ENCODE data around the gene COQ2.

COQ2 gene

DNA sequence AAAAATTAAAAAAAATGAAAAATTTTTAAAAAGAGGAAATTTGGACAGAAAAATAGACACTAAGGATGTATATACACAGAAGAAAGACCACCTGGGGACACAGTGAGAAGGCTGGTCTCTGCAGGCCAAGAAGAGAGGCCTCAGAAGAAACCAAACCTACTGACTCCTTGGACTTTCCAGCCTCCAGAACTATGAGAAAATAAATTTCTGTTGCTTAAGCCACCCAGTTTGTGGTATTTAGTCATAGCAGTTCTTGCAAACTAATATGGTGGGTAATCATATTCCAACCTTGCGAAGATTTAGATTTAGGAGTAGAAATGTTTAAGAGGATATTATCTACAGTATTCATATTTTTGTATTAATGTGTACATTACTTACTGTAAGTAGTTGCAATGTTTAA lies 56.4 kb downstream of the COQ2 start:
- DNase-seq: no peak
- Mint-ChIP-seq H3K4me1 (no peaks in the 10 kb centered on the region), H3K36me3 (ENCODE audit: low read depth) (no peaks in the 10 kb centered on the region), H3K27ac (no peak overlapping the region), H3K9me3 (no peaks in the 10 kb centered on the region), H3K27me3 (ENCODE audit: low read depth, poor library complexity) (no peaks in the 10 kb centered on the region), H3K4me3 (no peak overlapping the region)
- TF ChIP-seq, protein P1, sequence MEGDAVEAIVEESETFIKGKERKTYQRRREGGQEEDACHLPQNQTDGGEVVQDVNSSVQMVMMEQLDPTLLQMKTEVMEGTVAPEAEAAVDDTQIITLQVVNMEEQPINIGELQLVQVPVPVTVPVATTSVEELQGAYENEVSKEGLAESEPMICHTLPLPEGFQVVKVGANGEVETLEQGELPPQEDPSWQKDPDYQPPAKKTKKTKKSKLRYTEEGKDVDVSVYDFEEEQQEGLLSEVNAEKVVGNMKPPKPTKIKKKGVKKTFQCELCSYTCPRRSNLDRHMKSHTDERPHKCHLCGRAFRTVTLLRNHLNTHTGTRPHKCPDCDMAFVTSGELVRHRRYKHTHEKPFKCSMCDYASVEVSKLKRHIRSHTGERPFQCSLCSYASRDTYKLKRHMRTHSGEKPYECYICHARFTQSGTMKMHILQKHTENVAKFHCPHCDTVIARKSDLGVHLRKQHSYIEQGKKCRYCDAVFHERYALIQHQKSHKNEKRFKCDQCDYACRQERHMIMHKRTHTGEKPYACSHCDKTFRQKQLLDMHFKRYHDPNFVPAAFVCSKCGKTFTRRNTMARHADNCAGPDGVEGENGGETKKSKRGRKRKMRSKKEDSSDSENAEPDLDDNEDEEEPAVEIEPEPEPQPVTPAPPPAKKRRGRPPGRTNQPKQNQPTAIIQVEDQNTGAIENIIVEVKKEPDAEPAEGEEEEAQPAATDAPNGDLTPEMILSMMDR (IDR thresholded peaks at IDR 0.05): no peak

DNA sequence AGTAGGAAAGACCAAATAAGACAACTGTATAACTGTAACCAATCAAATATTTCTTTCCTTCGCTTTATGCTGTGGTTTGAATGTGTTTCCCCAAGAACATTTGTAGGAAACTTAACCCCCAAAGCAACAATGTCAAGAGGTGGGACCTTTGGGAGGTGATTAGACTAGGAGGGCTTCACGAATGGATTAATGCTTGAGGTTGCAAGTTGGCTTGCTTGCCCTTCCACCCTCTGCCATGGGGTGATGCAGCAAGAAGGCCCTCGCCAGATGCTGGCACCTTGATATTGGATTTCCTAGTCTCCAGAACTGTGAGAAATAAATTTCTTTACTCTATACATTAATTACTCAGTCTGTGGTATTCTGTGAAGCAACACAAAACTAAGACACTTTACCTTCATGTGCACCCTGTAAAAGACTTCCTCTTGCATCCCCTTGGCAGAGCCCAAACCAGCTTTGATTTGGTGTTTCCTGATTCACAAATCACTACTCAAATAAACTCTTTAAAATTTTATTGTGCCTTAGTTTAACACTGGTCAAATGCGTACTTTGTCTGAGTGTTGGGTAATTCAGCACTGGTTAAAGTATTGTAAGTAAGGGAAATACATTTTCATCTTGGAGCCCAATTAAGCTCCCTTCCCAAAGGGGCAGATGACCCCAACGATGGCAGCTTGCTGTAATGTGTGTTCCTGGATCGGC lies 59.9 kb downstream of the COQ2 start:
- H3K36me3 Mint-ChIP-seq (ENCODE audit: low read depth): no peaks in the 10 kb centered on the region
- no peak overlapping the region for H3K4me3 Mint-ChIP-seq
- no peak for DNase-seq
- TF ChIP-seq, protein P1 (IDR thresholded peaks at IDR 0.05): no peak
- H3K27ac Mint-ChIP-seq: no peak overlapping the region
- no peaks in the 10 kb centered on the region for H3K27me3 Mint-ChIP-seq (ENCODE audit: low read depth, poor library complexity)
- H3K4me1 Mint-ChIP-seq: no peaks in the 10 kb centered on the region
- no peaks in the 10 kb centered on the region for H3K9me3 Mint-ChIP-seq

DNA sequence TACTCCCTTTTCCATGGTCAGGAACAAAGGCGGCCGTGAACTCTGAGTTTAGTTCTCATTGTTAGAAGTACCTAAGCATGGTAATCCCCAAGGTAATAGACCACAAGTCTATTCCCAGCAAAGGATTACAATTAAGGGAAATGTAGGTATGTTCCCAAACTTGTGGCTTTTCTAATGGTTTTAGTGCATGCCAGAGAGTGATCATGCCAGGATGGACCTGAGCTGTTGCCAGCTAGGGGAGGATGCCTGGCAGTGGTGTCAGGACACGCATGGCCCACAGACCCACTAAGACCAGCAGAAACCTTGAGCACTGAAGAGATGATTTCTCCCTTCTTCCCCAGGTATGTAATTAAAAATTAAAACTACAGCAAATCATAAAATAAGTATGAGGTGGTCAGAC lies 60.8 kb downstream of the COQ2 start:
- TF ChIP-seq, protein P1 (IDR thresholded peaks at IDR 0.05): no peak
- Mint-ChIP-seq H3K4me3 (no peak overlapping the region), H3K36me3 (ENCODE audit: low read depth) (no peaks in the 10 kb centered on the region), H3K27ac (no peak overlapping the region), H3K9me3 (no peaks in the 10 kb centered on the region), H3K27me3 (ENCODE audit: low read depth, poor library complexity) (peaks cover under 1% of the 10 kb centered on the region), H3K4me1 (no peaks in the 10 kb centered on the region)
- no peak for DNase-seq

DNA sequence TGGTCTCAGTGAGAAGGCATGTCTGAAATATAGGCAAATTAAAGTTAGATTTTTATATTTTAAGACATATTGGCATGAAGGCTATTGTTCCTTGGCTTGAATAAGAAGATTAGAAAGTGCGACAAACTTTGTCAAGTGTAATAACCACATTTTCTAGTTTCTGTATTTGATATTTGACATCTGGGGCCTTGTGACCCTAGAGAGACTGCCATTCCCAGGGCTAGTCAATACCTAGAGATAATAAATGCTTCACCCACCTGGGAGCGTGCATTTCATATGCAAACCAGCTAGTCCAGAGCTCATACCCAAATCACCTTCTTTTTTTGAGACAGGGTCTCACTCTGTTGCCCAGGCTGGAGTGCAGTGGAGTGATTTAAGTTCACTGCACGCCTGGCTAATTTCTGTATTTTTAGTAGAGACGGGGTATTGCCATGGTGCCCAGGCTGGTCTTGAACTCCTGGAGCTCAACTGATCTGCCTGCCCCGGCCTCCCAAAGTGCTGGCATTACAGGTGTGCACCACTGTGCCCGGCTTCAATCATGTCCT lies 62.6 kb downstream of the COQ2 start:
- no peak for DNase-seq
- Mint-ChIP-seq H3K9me3 (no peaks in the 10 kb centered on the region), H3K27me3 (ENCODE audit: low read depth, poor library complexity) (peaks cover 4% of the 10 kb centered on the region), H3K4me3 (no peak overlapping the region), H3K27ac (no peak overlapping the region), H3K36me3 (ENCODE audit: low read depth) (no peaks in the 10 kb centered on the region), H3K4me1 (peaks cover 9% of the 10 kb centered on the region)
- TF ChIP-seq, protein P1 (IDR thresholded peaks at IDR 0.05): no peak

DNA sequence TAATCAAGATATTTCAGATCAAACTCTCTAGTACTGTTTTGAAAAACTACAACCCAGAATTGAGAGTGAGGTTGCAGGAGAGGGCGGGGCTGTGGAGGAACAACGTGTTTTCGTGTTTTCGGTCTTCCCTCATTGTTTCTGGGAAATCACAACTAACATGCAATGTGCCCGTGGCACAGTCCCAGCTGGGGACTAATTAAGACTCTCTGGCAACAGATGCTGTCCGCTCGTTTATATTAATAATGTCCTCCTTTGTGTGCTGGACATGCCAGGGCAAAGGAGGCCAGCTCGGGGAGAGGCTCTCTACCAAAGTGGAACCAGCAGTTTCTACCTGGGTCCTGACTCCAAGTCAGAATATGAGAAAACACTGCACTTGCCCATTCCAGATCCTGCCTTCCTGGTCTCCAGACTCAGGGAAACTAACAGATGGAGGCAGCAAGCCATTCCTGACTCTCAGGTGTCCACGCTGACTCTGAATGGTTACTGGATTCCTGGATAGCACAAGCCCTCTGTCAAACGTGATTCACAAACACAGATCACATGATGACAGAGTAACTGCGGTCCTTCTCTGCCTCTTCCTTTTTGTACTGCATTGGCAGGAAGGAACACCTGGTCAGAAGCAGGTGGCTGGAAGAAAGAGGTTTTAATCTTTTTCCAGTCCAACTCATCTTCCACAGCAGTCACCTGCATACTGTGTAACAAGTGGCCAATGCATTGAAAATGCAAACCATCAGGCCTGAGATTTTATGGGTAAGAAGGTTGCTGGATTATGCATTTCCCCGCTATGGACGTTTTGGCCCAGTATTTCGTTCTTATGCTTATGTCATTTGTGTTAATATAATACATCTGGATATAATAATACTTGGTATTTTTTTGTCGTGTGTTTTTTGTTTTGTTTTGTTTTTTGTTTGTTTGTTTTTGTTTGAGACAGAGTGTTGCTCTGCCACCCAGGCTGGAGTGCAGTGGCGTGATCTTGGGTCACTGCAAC lies 65.0 kb downstream of the COQ2 start:
- peaks cover 9% of the 10 kb centered on the region for H3K4me1 Mint-ChIP-seq
- no peaks in the 10 kb centered on the region for H3K36me3 Mint-ChIP-seq (ENCODE audit: low read depth)
- H3K27ac Mint-ChIP-seq: peak overlapping the region; percentile 61
- DNase-seq: no peak
- H3K4me3 Mint-ChIP-seq: no peak overlapping the region
- peaks cover 6% of the 10 kb centered on the region for H3K9me3 Mint-ChIP-seq
- peaks cover 4% of the 10 kb centered on the region for H3K27me3 Mint-ChIP-seq (ENCODE audit: low read depth, poor library complexity)
- TF ChIP-seq, protein P1 (IDR thresholded peaks at IDR 0.05): no peak

Measured in nephron progenitor cell (in vitro differentiated cells).